ENCODE results near the gene L3MBTL1.

The L3MBTL1 gene

DNA sequence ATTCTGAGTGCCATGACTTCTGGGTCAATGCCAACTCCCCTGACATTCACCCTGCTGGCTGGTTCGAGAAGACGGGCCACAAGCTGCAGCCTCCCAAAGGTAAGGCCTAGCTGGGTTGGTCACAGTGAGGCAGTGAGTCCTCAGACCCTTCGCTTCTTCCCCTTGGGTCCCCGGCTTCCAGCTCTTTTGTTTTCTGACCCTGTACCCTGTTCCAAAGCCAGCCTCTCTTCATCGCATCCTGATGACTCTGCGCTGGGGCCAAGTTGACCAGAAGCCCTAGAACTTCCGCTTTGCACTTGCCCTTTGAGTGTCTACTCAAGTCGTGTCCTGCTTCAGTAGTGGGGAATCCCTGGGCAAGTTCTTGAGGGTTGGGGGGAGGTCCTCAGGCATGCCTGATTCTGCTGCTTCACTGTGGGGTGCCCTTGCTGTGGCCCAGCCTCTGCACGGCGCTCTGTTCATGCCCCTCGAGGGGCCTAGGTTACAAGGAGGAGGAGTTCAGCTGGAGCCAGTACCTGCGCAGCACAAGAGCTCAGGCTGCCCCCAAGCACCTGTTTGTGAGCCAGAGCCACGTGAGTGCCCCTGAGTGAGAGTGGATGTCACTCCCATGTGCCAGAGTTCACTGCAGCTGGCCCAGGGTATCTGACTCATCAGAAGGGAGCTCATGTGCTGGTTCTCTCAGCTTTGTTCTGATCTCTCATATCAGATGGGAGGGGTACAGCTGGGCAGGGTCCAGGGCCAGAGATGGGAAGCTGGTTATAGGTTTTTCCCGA lies 23.0 kb downstream of the L3MBTL1 start:
- DNase-seq (ENCODE audit: low read depth): no peak
- H3K4me3 ChIP-seq (ENCODE audit: low read length): no peak overlapping the region
- TF ChIP-seq, protein P1, sequence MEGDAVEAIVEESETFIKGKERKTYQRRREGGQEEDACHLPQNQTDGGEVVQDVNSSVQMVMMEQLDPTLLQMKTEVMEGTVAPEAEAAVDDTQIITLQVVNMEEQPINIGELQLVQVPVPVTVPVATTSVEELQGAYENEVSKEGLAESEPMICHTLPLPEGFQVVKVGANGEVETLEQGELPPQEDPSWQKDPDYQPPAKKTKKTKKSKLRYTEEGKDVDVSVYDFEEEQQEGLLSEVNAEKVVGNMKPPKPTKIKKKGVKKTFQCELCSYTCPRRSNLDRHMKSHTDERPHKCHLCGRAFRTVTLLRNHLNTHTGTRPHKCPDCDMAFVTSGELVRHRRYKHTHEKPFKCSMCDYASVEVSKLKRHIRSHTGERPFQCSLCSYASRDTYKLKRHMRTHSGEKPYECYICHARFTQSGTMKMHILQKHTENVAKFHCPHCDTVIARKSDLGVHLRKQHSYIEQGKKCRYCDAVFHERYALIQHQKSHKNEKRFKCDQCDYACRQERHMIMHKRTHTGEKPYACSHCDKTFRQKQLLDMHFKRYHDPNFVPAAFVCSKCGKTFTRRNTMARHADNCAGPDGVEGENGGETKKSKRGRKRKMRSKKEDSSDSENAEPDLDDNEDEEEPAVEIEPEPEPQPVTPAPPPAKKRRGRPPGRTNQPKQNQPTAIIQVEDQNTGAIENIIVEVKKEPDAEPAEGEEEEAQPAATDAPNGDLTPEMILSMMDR (conservative IDR thresholded peaks at IDR 0.05; ENCODE audit: low read length): no peak

DNA sequence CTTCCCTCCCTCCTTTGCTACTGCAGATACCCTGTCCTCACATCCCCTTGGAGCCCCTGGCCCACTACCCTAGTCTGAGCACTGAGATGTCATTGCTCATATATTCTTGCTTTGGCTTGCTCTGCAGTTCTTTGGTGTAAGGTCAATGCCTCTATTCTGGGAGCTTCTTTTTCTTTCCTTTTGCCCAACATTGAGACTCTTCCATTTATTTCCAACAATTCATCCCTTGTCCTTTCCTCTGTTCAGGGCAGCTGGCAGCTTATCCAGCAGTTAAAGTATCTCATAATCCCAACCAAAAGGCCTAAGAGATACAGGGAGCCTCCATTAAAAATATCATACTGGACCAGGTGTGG lies 23.6 kb downstream of the L3MBTL1 start:
- DNase-seq (ENCODE audit: low read depth): no peak
- TF ChIP-seq, protein P1 (conservative IDR thresholded peaks at IDR 0.05; ENCODE audit: low read length): no peak

DNA sequence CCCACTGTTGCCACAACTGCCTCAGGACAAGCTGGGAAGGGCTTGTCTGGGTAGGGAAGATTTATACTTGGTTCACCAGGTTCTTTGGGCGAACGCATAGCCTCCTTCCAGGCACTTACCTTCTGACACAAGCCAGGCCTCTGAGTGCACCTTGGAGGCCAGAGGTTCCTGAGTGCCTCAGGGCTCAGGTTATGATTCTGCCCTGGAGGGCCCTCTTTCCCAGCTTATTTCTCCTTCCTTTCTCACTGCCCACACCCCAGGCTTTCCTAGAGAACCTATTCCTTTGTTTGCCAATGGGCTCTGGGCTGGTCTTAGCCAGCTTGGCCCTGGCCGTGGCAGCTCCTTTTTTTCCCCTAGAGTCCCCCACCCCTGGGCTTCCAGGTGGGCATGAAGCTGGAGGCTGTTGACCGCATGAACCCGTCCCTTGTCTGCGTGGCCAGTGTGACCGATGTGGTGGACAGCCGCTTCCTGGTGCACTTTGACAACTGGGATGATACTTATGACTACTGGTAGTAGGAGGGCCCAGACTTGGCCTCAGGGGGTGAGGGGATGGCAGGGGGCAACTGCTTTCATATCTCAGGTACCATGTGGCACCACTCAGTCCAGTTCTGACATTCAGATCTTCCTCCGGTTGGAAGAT lies 25.0 kb downstream of the L3MBTL1 start:
- no peak for DNase-seq (ENCODE audit: low read depth)
- H3K4me3 ChIP-seq (ENCODE audit: low read length): no peak overlapping the region
- TF ChIP-seq, protein P1 (conservative IDR thresholded peaks at IDR 0.05; ENCODE audit: low read length): no peak

More for the DNA sequence above, 23.6 kb downstream of the L3MBTL1 start:
- no peak overlapping the region for H3K4me3 ChIP-seq (ENCODE audit: low read length)

DNA sequence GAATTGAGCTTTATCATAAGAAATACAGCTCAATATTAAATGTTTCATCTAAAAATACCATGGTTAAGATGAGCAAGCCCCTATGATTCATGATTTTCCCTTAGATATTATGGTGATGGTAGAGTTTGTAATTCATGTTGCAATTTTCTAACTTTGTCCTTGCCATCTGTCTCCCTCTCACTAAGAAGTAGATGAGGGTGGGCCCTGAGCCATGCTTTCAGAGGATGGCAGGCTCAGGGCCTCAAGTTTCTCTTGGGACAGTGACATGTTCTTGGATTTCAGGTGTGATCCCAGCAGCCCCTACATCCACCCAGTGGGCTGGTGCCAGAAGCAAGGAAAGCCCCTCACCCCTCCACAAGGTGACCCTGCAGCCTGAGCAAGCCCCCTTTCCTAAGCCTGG lies 25.6 kb downstream of the L3MBTL1 start:
- TF ChIP-seq, protein P1 (conservative IDR thresholded peaks at IDR 0.05; ENCODE audit: low read length): no peak
- H3K4me3 ChIP-seq (ENCODE audit: low read length): no peak overlapping the region
- peak; percentile 42 for DNase-seq (ENCODE audit: low read depth)

DNA sequence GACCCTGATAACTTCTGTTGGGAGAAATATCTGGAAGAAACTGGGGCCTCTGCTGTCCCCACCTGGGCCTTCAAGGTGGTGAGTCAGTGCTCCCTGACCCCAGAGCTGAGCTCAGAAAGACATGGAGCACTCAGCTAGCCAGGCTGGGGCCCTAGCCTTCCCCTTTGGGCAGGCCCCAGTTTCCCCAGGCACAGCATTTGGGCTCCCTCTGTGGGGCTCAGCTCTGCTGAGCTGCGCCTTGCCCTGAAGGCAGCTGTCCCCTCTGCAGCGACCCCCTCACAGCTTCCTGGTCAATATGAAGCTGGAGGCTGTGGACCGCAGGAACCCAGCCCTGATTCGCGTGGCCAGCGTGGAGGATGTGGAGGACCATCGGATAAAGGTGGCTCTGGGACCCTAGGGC lies 26.5 kb downstream of the L3MBTL1 start:
- no peak for DNase-seq (ENCODE audit: low read depth)
- TF ChIP-seq, protein P1 (conservative IDR thresholded peaks at IDR 0.05; ENCODE audit: low read length): no peak
- H3K4me3 ChIP-seq (ENCODE audit: low read length): no peak overlapping the region

DNA sequence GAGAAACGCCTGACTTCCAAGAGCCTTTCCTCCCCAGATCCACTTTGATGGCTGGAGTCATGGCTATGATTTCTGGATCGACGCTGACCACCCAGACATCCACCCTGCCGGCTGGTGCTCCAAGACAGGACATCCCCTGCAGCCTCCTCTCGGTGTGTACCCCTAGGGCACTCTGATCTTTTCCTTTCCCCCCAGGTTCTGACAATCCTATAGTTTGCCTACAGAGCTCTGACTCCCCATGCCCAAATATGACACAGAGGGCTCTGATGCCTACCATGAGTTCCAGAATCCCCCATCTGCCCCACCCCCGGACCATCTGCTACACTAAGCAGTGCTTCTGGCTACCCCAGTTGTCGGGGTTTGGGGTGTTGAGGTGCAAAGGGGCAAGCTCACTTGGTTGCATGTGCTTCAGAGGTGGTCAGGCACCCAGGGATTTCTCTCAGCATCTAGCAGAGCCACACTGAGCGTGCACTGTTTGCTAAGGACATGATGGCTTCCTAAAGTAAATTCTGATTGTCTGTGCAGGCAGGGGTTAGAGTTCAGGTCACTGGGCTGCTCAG lies 27.4 kb downstream of the L3MBTL1 start:
- H3K4me3 ChIP-seq (ENCODE audit: low read length): no peak overlapping the region
- TF ChIP-seq, protein P1 (conservative IDR thresholded peaks at IDR 0.05; ENCODE audit: low read length): no peak
- DNase-seq (ENCODE audit: low read depth): no peak
